HEK293T (cell line): Measurements from ENCODE around the gene PDSS2.

Experiments
- BHLHE40 ChIP-seq: fragments of 450-650 bp; IDR thresholded peaks from 2 replicates; pipeline ENCODE4 v1.6.1; 2016; ENCODE audit warnings: mild to moderate bottlenecking, moderate library complexity, borderline replicate concordance
- ELF4 ChIP-seq: fragments of 450-650 bp; IDR thresholded peaks from 2 replicates; pipeline ENCODE4 v1.6.1; 2017; ENCODE audit warnings: antibody characterized with exemption
- FOXM1 ChIP-seq: fragments of 450-650 bp; IDR thresholded peaks from 2 replicates; pipeline ENCODE4 v1.6.1; 2017; ENCODE audit warnings: mild to moderate bottlenecking, borderline replicate concordance
- L3MBTL2 ChIP-seq: fragments of 450-650 bp; conservative IDR thresholded peaks from 2 replicates; pipeline ENCODE4 v1.6.1; 2016; ENCODE audit warnings: mild to moderate bottlenecking
- NFRKB ChIP-seq: fragments of 450-650 bp; IDR thresholded peaks from 2 replicates; pipeline ENCODE4 v1.6.1; 2016; ENCODE audit warnings: mild to moderate bottlenecking, moderate library complexity
- PKNOX1 ChIP-seq: fragments of 450-650 bp; IDR thresholded peaks from 2 replicates; pipeline ENCODE4 v1.6.1; 2016
- SP1 ChIP-seq: fragments of 450-650 bp; IDR thresholded peaks from 2 replicates; pipeline ENCODE4 v1.6.1; 2017
- SUZ12 ChIP-seq: fragments of 450-650 bp; IDR thresholded peaks from 2 replicates; pipeline ENCODE4 v1.6.1; 2016; ENCODE audit warnings: mild to moderate bottlenecking

- TF ChIP-seq SP1 = no peak
- no peak for TF ChIP-seq ELF4
- no peak for TF ChIP-seq BHLHE40
- TF ChIP-seq PKNOX1 = no peak
- TF ChIP-seq FOXM1 = no peak
- no peak for TF ChIP-seq L3MBTL2
- TF ChIP-seq SUZ12 = no peak
- TF ChIP-seq NFRKB = no peak
These were observed 187.1 kb downstream of the PDSS2 start for GRCh38 chr6:107272246-107272645.
